NCI-H1694 (cell line): ENCODE results near the gene MAP3K19.
"Not testable (repeated sequence)": the region's sequence is repeated elsewhere in the genome, so short reads cannot be mapped to it uniquely, and the experiment has no call there.

Experiments
- DNase-seq: peaks from one replicate; lab custom pipeline; 2025; lab: John Stamatoyannopoulos, UW

MAP3K19 gene, protein sequence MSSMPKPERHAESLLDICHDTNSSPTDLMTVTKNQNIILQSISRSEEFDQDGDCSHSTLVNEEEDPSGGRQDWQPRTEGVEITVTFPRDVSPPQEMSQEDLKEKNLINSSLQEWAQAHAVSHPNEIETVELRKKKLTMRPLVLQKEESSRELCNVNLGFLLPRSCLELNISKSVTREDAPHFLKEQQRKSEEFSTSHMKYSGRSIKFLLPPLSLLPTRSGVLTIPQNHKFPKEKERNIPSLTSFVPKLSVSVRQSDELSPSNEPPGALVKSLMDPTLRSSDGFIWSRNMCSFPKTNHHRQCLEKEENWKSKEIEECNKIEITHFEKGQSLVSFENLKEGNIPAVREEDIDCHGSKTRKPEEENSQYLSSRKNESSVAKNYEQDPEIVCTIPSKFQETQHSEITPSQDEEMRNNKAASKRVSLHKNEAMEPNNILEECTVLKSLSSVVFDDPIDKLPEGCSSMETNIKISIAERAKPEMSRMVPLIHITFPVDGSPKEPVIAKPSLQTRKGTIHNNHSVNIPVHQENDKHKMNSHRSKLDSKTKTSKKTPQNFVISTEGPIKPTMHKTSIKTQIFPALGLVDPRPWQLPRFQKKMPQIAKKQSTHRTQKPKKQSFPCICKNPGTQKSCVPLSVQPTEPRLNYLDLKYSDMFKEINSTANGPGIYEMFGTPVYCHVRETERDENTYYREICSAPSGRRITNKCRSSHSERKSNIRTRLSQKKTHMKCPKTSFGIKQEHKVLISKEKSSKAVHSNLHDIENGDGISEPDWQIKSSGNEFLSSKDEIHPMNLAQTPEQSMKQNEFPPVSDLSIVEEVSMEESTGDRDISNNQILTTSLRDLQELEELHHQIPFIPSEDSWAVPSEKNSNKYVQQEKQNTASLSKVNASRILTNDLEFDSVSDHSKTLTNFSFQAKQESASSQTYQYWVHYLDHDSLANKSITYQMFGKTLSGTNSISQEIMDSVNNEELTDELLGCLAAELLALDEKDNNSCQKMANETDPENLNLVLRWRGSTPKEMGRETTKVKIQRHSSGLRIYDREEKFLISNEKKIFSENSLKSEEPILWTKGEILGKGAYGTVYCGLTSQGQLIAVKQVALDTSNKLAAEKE (N-terminal part only)

GRCh38 chr2:135047300-135047699, at the start of gene MAP3K19:
Gene MAP3K19 (minus strand): TSS chr2:135047447. CDS start chr2:135024647, 22,800 bp downstream.
- DNase-seq: no peak

DNA sequence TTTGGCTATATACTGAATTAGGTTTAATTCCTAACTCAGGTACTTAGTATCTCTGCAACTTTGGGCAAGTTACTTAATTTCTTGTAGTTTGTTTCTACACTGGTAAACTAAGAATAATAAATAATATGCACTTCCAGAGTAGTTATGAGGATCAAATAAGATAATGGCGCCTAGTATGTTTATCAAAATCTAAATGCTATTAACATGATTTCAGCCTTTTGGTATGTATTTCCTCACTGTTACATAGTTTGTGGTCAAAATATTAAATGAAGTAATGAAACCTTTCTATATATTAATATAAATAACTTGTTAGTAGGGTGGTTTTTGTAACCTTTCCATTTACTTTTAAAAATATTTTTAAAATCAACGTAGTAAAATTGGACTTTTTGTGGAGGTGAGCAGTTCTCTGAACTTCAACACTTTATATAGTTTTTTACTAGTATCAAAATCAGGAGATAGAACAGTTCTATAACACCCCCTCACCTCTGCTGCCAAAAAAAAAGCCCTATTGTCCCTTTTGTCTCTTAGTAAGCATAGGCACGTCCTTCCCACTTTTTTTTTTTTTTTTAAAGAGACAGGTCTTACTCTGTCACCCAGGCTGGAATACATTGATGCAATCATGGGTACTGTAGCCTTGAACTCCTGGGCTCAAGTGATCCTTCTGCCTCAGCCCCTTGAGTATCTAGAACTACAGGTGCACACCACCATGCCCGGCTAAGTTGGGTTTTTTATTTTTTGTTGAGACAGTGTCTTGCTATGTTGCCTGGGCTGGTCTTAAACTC, 49.6 kb upstream of the MAP3K19 start:
- DNase-seq: no peak

DNA sequence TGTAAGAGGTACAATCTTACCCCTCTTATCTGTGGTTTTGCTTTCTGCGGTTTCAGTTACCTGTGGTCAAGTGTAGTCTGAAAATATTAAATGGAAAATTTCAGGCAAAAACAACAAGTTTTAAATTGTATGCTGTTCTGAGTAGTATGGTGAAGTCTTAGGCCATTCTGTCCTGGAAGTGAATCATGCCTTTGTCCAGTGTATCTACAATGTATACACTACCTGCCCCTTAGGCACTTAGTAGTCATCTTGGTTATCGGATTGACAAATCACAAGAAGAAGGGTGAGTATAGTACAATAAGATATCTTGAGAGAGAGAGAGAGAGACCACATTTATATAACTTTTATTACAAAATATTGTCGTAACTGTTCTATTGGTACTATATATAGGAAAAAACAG, 48.3 kb upstream of the MAP3K19 start:
- no peak for DNase-seq

DNA sequence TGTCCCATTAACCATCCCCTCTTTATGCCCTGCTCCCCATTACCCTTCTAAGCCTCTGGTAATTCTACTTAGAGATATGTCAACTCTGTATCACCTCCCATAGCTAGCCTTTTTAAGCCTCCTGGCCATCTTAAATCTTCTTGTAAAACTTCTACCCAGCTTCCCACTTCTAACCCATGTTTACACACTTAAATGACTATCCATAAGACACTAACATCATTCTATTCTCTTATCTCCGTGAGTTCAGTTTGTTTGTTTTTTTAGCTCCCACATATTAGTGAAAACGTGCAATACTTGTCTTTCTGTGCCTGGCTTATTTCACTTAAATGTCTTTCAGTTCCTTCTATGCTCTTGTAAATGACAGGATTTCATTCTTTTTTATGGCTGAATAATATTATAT, 47.3 kb upstream of the MAP3K19 start:
- no peak for DNase-seq

DNA sequence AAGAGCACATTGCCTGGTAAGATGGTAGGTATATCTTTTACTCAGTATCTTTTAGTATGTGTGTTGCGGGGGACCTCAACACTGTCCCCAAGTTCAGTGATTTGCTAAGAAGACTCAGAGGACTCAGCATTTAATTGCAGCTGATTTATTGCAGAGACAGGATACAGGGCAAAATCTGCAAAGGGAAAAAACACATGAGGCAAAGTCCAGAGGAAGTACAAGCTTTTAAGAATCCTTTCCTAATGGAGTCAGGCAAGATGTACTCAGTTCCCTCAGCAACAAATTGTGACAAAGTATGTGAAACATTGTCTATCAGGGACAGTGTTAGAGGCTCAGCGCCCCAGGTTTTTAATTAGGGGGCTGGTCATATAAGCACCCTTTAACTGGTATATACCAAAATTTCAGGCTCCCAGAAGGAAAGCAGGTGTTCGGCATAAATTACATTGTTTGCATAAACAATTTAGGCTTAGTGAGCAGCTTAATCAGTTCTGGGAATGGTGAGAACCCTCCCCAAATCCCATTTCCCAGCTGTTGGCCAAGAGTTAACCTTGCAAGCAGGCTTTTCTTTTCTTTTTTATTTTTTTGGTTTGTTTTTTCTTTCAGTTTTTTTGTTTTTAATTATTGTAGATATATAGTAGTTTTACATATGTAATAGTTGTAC, 46.6 kb upstream of the MAP3K19 start:
- DNase-seq: no peak

DNA sequence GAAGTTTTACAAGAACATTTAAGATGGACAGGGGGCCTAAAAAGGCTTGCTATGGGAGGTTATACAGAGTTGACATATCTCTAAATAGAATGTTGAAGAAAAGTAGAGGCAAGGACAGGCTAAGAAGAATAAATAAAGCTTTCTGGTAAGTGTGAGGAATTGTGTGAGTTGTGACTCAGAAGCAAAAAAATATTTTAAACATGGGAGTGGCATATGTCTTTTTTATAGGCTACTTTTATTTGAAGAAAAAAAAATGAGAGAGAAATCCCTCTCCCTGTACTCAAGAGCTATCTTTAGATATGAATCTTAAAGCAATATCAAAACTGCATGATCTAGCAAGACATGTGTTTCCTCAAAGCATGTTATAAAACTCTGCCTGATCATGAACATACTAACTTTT, 45.9 kb upstream of the MAP3K19 start:
- DNase-seq: no peak

DNA sequence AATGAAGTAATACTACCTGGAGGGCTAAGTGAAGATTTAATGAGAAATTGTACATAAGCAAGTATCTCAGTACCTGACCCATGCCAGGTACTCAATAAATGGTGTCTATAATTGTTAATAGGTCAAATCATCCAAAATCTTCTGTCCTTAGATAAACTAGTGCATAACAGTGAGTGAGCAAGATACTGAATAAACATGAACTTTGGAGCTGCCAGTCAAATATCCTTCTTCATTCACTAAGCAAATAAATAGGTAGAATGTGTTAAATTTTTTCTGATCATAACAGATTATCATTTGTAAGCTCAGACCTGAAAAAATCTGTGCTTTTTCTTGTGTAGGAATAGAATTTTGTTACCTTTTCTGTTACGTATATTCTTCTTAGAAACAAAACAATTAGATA, 44.4 kb upstream of the MAP3K19 start:
- no peak for DNase-seq

GRCh38 chr2:135089597-135089996, 42.4 kb upstream of the MAP3K19 start:
- DNase-seq: not testable (repeated sequence)

- no peak for DNase-seq
Observed at GRCh38 chr2:135086222-135086621, 39.0 kb upstream of the MAP3K19 start.

DNA sequence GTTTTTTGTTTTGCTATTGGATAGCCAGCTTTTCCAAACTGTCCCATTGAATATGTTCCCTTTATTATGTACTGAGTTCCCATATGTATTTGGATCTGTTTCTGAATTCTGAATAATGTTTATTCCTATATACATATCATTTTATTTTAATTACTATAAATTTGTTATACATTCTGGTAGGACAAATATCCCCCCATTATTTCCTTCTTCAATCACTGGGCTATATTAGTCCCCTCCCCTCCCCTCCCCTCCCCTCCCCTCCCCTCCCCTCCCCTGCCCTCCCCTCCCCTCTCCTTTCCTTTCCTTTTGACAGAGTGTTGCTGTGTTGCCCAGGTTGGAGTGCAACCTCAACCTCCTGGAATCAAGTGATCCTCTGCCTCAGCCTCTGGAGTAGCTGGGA, 31.2 kb upstream of the MAP3K19 start:
- DNase-seq: no peak

DNA sequence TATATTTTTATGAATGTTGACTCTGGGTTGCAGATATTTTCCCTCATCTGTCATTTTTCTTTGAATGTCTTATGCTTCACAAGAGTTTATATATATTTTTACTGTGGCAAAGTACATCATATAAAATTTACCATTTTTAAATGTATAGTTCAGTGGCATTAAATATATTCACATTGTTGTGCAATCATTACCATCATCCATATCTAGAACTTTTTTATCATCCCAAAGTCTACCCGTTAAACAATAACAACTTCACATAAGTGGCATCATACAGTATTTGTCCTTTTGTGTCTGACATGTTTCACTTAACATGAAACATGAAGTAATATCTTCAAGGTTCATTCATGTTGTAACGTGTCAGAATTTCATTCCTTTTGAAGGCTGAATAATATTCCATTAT, 29.3 kb upstream of the MAP3K19 start:
- no peak for DNase-seq

- no peak for DNase-seq
Observed at GRCh38 chr2:135074216-135074615, 27.0 kb upstream of the MAP3K19 start.

DNA sequence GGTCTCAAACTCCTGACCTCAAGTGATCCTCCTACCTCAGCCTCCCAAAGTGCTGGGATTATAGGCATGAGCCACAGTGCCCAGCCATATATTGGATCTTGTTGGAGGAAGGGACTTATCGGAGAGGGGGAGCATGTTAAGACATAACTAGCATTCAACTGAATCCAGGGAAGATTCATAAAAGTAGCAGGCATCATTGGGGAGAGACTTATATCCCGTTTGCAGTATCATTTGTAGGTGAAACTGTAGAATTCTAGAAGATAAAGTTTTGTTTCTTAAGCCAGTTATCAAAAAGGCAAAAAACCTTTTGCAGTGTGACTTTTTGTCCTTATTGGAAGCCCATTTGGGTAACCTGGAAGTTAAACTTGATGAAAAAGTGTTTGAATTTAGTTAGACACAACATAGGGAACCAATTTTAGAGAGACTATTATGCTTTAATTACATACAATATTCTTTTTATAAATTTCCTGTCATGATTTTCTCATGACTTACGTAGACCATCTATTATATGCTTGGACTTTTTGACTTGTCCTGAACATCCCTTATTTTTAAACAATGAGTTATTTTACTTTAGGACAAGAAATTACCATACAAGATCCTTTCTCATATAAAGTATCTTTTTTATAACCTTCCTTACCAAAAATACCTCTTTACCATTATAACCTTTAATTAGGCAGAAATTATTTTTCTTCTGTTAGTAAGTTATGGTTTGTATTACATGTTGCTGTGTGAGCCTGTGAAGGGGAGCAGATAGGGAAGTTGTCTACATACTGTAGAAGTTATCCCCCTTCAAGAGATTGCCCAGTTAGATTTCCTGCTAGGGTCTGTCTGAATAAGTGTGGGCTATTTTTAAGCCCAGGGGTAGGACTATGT, 25.1 kb upstream of the MAP3K19 start:
- DNase-seq: no peak

GRCh38 chr2:135066710-135067109, 19.5 kb upstream of the MAP3K19 start:
- DNase-seq: no peak

DNA sequence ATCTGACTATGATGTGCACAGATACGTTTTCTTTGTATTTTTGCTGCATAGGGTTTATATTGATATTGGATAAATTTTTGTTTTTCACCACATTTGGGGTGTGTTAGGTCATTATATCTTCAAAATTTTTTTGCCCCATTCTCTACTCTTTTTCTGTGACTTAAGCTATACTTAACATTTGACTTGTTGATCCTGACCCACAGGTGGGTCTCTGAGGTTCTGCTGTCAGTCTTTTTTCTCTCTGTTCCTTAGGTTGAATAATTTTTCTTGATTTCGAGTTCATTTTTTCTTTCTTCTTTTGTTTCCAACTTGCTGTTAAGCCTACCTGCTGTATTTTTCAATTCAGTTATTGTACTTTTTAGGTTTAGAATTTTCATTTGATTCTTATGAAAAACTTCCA, 16.9 kb upstream of the MAP3K19 start:
- no peak for DNase-seq

- no peak for DNase-seq
Observed at GRCh38 chr2:135063210-135063609, 16.0 kb upstream of the MAP3K19 start.

- DNase-seq: no peak
Observed at GRCh38 chr2:135059577-135059976, 12.3 kb upstream of the MAP3K19 start.

DNA sequence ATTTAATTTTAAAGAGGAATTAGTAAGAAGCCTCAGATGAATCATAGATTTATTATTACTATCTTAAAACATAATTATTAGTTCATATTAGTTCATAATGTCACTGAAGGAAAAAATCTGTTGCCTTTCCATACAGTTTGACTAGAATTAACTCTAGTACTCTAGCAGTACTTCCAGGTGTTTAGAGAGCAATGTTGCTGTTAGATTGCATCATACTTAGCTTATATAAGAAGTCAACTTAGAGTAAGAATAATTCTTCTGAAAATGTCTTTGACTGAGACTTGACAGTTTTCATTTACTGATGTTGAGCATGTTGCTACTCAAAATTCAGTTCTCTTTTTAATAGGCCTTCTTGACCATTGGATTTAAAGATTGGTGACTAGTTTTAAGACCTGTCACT, 9.5 kb upstream of the MAP3K19 start:
- DNase-seq: no peak

- DNase-seq: no peak
Observed at GRCh38 chr2:135055182-135055786, 8.0 kb upstream of the MAP3K19 start.

GRCh38 chr2:135052997-135053474, 5.8 kb upstream of the MAP3K19 start:
- DNase-seq: no peak
